Stimulated activated naive B cell treated with anti-CD40 and anti-IgM and Interleukin-4, amounts not matched to agents 10 μg/mL and 1 μg/mL and 100 μg/mL, for 72 hours (primary cell): Measurements from ENCODE around the gene DNAJB6.

ENCODE experiments used
- ATAC-seq, 2 donors: fragments of 150-1000 bp; cut with Tn5 transposase; replicated peaks; 2 replicates each; pipeline ENCODE4 v1.10.0; 2021; ENCODE audit warnings: moderate library complexity in 1 of 2
- DNase-seq: peaks from one replicate; pipeline ENCODE4 v3.0.0; 2021
- H3K27ac Mint-ChIP-seq: one replicate; pipeline ENCODE4 v1.8.0; 2022; ENCODE audit warnings: mild to moderate bottlenecking, mixed read lengths
- H3K27me3 Mint-ChIP-seq, 2 donors: one replicate each; pipeline ENCODE4 v1.8.0; 2022; ENCODE audit warnings: mixed read lengths in 2 of 2
- H3K36me3 Mint-ChIP-seq, 2 donors: one replicate each; pipeline ENCODE4 v1.8.0; 2022; ENCODE audit warnings: mixed read lengths in 2 of 2, mild to moderate bottlenecking in 1 of 2
- H3K4me1 Mint-ChIP-seq, 2 donors: one replicate each; pipeline ENCODE4 v1.8.0; 2022; ENCODE audit warnings: mixed read lengths in 2 of 2, mild to moderate bottlenecking in 1 of 2
- H3K4me3 Mint-ChIP-seq, 2 donors: one replicate each; pipeline ENCODE4 v1.8.0; 2022; ENCODE audit warnings: mild to moderate bottlenecking in 2 of 2, mixed read lengths in 2 of 2, moderate library complexity in 1 of 2
- H3K9me3 Mint-ChIP-seq, 2 donors: one replicate each; pipeline ENCODE4 v1.8.0; 2022; ENCODE audit warnings: mixed read lengths in 2 of 2, mild to moderate bottlenecking in 1 of 2

Gene DNAJB6

GRCh38 chr7:157400171-157400860, 63.5 kb downstream of the DNAJB6 start:
- peak overlapping the region; percentile 88 for H3K27ac Mint-ChIP-seq
- H3K4me1 Mint-ChIP-seq = peaks cover 12 to 39% of the 10 kb centered on the region in 2 donors
- DNase-seq = no peak
- no peaks in the 10 kb centered on the region for H3K27me3 Mint-ChIP-seq
- H3K9me3 Mint-ChIP-seq = no peaks in the 10 kb centered on the region
- no peak overlapping the region for H3K4me3 Mint-ChIP-seq
- H3K36me3 Mint-ChIP-seq = peaks cover 52 to 67% of the 10 kb centered on the region in 2 donors
- ATAC-seq = no peak

GRCh38 chr7:157401567-157402387, 65.0 kb downstream of the DNAJB6 start:
- no peak overlapping the region for H3K27ac Mint-ChIP-seq
- no peak overlapping the region for H3K4me3 Mint-ChIP-seq
- H3K36me3 Mint-ChIP-seq = peaks cover 55 to 67% of the 10 kb centered on the region in 2 donors
- no peaks in the 10 kb centered on the region for H3K27me3 Mint-ChIP-seq
- ATAC-seq (no peak), DNase-seq (no peak)
- peaks cover 12 to 39% of the 10 kb centered on the region in 2 donors for H3K4me1 Mint-ChIP-seq
- no peaks in the 10 kb centered on the region for H3K9me3 Mint-ChIP-seq

GRCh38 chr7:157402388-157402703, 65.5 kb downstream of the DNAJB6 start:
- Mint-ChIP-seq H3K9me3 (no peaks in the 10 kb centered on the region), H3K4me3 (no peak overlapping the region), H3K36me3 (peaks cover 55 to 66% of the 10 kb centered on the region in 2 donors), H3K4me1 (peaks cover 12 to 37% of the 10 kb centered on the region in 2 donors), H3K27me3 (no peaks in the 10 kb centered on the region), H3K27ac (no peak overlapping the region)
- ATAC-seq = no peak
- DNase-seq = no peak

GRCh38 chr7:157402911-157403534, 66.2 kb downstream of the DNAJB6 start:
- H3K9me3 Mint-ChIP-seq = no peaks in the 10 kb centered on the region
- ATAC-seq (no peak), DNase-seq (no peak)
- peaks cover 52 to 66% of the 10 kb centered on the region in 2 donors for H3K36me3 Mint-ChIP-seq
- H3K4me3 Mint-ChIP-seq = no peak overlapping the region
- H3K27ac Mint-ChIP-seq = no peak overlapping the region
- peaks cover 7 to 30% of the 10 kb centered on the region in 2 donors for H3K4me1 Mint-ChIP-seq
- H3K27me3 Mint-ChIP-seq = no peaks in the 10 kb centered on the region

- Mint-ChIP-seq H3K27ac (no peak overlapping the region), H3K4me3 (no peak overlapping the region), H3K9me3 (no peaks in the 10 kb centered on the region), H3K27me3 (no peaks in the 10 kb centered on the region), H3K4me1 (peaks cover 3 to 26% of the 10 kb centered on the region in 2 donors), H3K36me3 (peaks cover 56 to 68% of the 10 kb centered on the region in 2 donors)
- DNase-seq (no peak), ATAC-seq (no peak)
Measured at GRCh38 chr7:157403646-157404401, 67.0 kb downstream of the DNAJB6 start.

GRCh38 chr7:157404845-157405481, 68.2 kb downstream of the DNAJB6 start:
- no peaks in the 10 kb centered on the region for H3K27me3 Mint-ChIP-seq
- no peak for DNase-seq
- H3K4me1 Mint-ChIP-seq = peaks cover 3 to 26% of the 10 kb centered on the region in 2 donors
- H3K36me3 Mint-ChIP-seq = peaks cover 51 to 64% of the 10 kb centered on the region in 2 donors
- no peak for ATAC-seq
- no peaks in the 10 kb centered on the region for H3K9me3 Mint-ChIP-seq
- H3K4me3 Mint-ChIP-seq = no peak overlapping the region
- H3K27ac Mint-ChIP-seq = no peak overlapping the region

GRCh38 chr7:157405501-157405900, 68.7 kb downstream of the DNAJB6 start:
- H3K4me1 Mint-ChIP-seq = peaks cover 2 to 20% of the 10 kb centered on the region in 2 donors
- no peak overlapping the region for H3K27ac Mint-ChIP-seq
- no peak overlapping the region for H3K4me3 Mint-ChIP-seq
- peaks cover 50 to 60% of the 10 kb centered on the region in 2 donors for H3K36me3 Mint-ChIP-seq
- no peaks in the 10 kb centered on the region for H3K27me3 Mint-ChIP-seq
- ATAC-seq (no peak), DNase-seq (no peak)
- no peaks in the 10 kb centered on the region for H3K9me3 Mint-ChIP-seq

GRCh38 chr7:157405914-157406810, 69.4 kb downstream of the DNAJB6 start:
- Mint-ChIP-seq H3K9me3 (no peaks in the 10 kb centered on the region), H3K4me1 (peaks cover 0 to 17% of the 10 kb centered on the region in 2 donors), H3K4me3 (no peak overlapping the region), H3K27me3 (no peaks in the 10 kb centered on the region), H3K27ac (no peak overlapping the region), H3K36me3 (peaks cover 48 to 58% of the 10 kb centered on the region in 2 donors)
- no peak for DNase-seq
- ATAC-seq = no peak

GRCh38 chr7:157406971-157407370, 70.2 kb downstream of the DNAJB6 start:
- DNase-seq (no peak), ATAC-seq (no peak)
- H3K4me1 Mint-ChIP-seq = peaks cover 2 to 11% of the 10 kb centered on the region in 2 donors
- H3K27ac Mint-ChIP-seq = peak overlapping the region; percentile 5
- no peaks in the 10 kb centered on the region for H3K27me3 Mint-ChIP-seq
- H3K4me3 Mint-ChIP-seq = no peak overlapping the region
- no peaks in the 10 kb centered on the region for H3K9me3 Mint-ChIP-seq
- H3K36me3 Mint-ChIP-seq = peaks cover 44 to 56% of the 10 kb centered on the region in 2 donors

GRCh38 chr7:157407512-157408257, 70.9 kb downstream of the DNAJB6 start:
- H3K36me3 Mint-ChIP-seq = peaks cover 40 to 52% of the 10 kb centered on the region in 2 donors
- no peaks in the 10 kb centered on the region for H3K27me3 Mint-ChIP-seq
- ATAC-seq = no peak
- no peak overlapping the region for H3K27ac Mint-ChIP-seq
- no peak for DNase-seq
- no peaks in the 10 kb centered on the region for H3K9me3 Mint-ChIP-seq
- H3K4me1 Mint-ChIP-seq = peaks cover 2 to 8% of the 10 kb centered on the region in 2 donors
- no peak overlapping the region for H3K4me3 Mint-ChIP-seq

- DNase-seq = no peak
- Mint-ChIP-seq H3K4me3 (no peak overlapping the region), H3K9me3 (no peaks in the 10 kb centered on the region), H3K4me1 (peaks cover 0 to 2% of the 10 kb centered on the region in 2 donors), H3K27me3 (no peaks in the 10 kb centered on the region), H3K36me3 (peaks cover 34 to 48% of the 10 kb centered on the region in 2 donors), H3K27ac (no peak overlapping the region)
- ATAC-seq = no peak
Measured at GRCh38 chr7:157408258-157409101, 71.7 kb downstream of the DNAJB6 start.
